H1 (cell line): ENCODE measurements around the gene SV2C. TPM values are rescaled to one million over a fixed set of nuclear protein-coding genes. Genes with fewer than 3 reads are reported as not detected.

Experiments
- CTCF ChIA-PET: fragments of 300-600 bp; sonication (Branson Sonifier 250); formaldehyde crosslinking; loops from one replicate; lab custom pipeline; 2021; ENCODE audit not compliant: partially characterized antibody; lab: Charles Lee
- POLR2A ChIA-PET: fragments of 300-600 bp; sonication (Branson Sonifier 250); formaldehyde crosslinking; loops from one replicate; lab custom pipeline; 2021; ENCODE audit warnings: inconsistent platforms; ENCODE audit not compliant: partially characterized antibody; lab: Charles Lee
- DNase-seq, 2 experiments: peaks; one replicate each; pipeline versions ENCODE4 v3.0.0 to v3.0.0-alpha.2; 2010 to 2022; ENCODE audit warnings: low spot score in 2 of 2, low read depth in 1 of 2, mixed read lengths in 1 of 2
- FAIRE-seq: peaks from 2 replicates; lab custom pipeline; 2011; peaks lifted over from hg19 to GRCh38; lab: Jason Lieb, UNC
- H2AFZ ChIP-seq: 2 replicates; pipeline ENCODE4 v1.8.1; 2012; ENCODE audit warnings: low read length, inconsistent platforms
- H2AK5ac ChIP-seq: 2 replicates; pipeline ENCODE4 v1.6.1; 2013; ENCODE audit warnings: low read depth, low read length
- H2BK120ac ChIP-seq: replicated peaks from 2 replicates; pipeline ENCODE3; 2013; ENCODE audit warnings: low read depth, low read length, inconsistent platforms
- H2BK12ac ChIP-seq: 2 replicates; pipeline ENCODE4 v1.6.1; 2013; ENCODE audit warnings: low read depth, low read length
- H2BK15ac ChIP-seq: 2 replicates; pipeline ENCODE4 v1.6.1; 2013; ENCODE audit warnings: low read length
- H2BK20ac ChIP-seq: 2 replicates; pipeline ENCODE4 v1.6.1; 2013; ENCODE audit warnings: low read length
- H2BK5ac ChIP-seq: 2 replicates; pipeline ENCODE4 v1.6.1; 2013; ENCODE audit warnings: low read depth, low read length
- H3K14ac ChIP-seq: 2 replicates; pipeline ENCODE4 v1.6.1; 2013; ENCODE audit warnings: inconsistent platforms; ENCODE audit not compliant: insufficient read length
- H3K18ac ChIP-seq: 2 replicates; pipeline ENCODE4 v1.6.1; 2013; ENCODE audit warnings: low read length; ENCODE audit errors: extremely low read depth
- H3K23ac ChIP-seq: 2 replicates; pipeline ENCODE4 v1.6.1; 2013; ENCODE audit warnings: inconsistent platforms; ENCODE audit not compliant: insufficient read length
- H3K23me2 ChIP-seq: 2 replicates; pipeline ENCODE4 v1.6.1; 2013; ENCODE audit warnings: low read depth, low read length
- H3K27ac ChIP-seq: 2 replicates; pipeline ENCODE4 v1.6.1; 2011; ENCODE audit warnings: low read depth, low read length, inconsistent platforms
- H3K27me3 ChIP-seq, 4 experiments: replicated peaks in 1 of 4; 1 replicate in 1 of 4; 2 replicates in 3 of 4; pipeline versions ENCODE4 v1.6.1 to v1.8.1; 2011 to 2013; ENCODE audit warnings: low read length in 3 of 4, mild to moderate bottlenecking in 3 of 4, inconsistent platforms in 2 of 4, mixed read lengths in 2 of 4, moderate library complexity in 1 of 4; ENCODE audit not compliant: control insufficient read depth in 3 of 4, insufficient read depth in 3 of 4; ENCODE audit errors: extremely low read depth in 1 of 4
- H3K36me3 ChIP-seq, 4 experiments: 2 replicates each; pipeline versions ENCODE4 v1.6.1 to v1.8.1; 2011 to 2013; ENCODE audit warnings: mild to moderate bottlenecking in 4 of 4, low read length in 3 of 4, moderate library complexity in 2 of 4, control low read depth in 1 of 4, inconsistent platforms in 1 of 4; ENCODE audit not compliant: insufficient read depth in 4 of 4, control insufficient read depth in 2 of 4
- H3K4ac ChIP-seq: replicated peaks from 2 replicates; pipeline ENCODE3; 2013; ENCODE audit warnings: low read length, low read depth, mixed read lengths, inconsistent platforms; ENCODE audit not compliant: insufficient read length
- H3K4me1 ChIP-seq, 4 experiments: replicated peaks in 1 of 4; 1 replicate in 1 of 4; 2 replicates in 3 of 4; pipeline versions ENCODE4 v1.6.1 to v1.8.1; 2011 to 2013; ENCODE audit warnings: low read length in 3 of 4, inconsistent platforms in 2 of 4, mixed read lengths in 1 of 4; ENCODE audit not compliant: insufficient read depth in 4 of 4, control insufficient read depth in 3 of 4
- H3K4me2 ChIP-seq, 2 experiments: 2 replicates each; pipeline versions ENCODE4 v1.6.1 to v1.8.1; 2011 to 2013; ENCODE audit warnings: low read depth in 2 of 2, low read length in 2 of 2, control low read depth in 1 of 2, inconsistent platforms in 1 of 2, mild to moderate bottlenecking in 1 of 2; ENCODE audit not compliant: insufficient read depth in 1 of 2
- H3K4me3 ChIP-seq, 4 experiments: fragments of 200-600, 300-600 bp in 1 of 4; sonication (generic), shearing (Covaris generic), sonication (Bioruptor Twin) in 1 of 4; 2 replicates each; pipeline versions ENCODE4 v1.5.1 to v1.8.1; 2011 to 2016; ENCODE audit warnings: low read length in 4 of 4, low read depth in 3 of 4, control low read depth in 2 of 4, inconsistent platforms in 2 of 4, mild to moderate bottlenecking in 2 of 4, mixed read lengths in 1 of 4, moderate library complexity in 1 of 4; ENCODE audit not compliant: insufficient read depth in 2 of 4; ENCODE audit errors: extremely low read depth in 1 of 4
- H3K56ac ChIP-seq: replicated peaks from 2 replicates; pipeline ENCODE3; 2013; ENCODE audit warnings: low read depth, mild to moderate bottlenecking, mixed read lengths, low read length, inconsistent platforms; ENCODE audit not compliant: insufficient read length
- H3K79me1 ChIP-seq: 2 replicates; pipeline ENCODE4 v1.6.1; 2013; ENCODE audit warnings: low read depth, low read length, control low read depth
- H3K79me2 ChIP-seq, 2 experiments: 2 replicates each; pipeline versions ENCODE4 v1.6.1 to v1.8.1; 2012 to 2013; ENCODE audit warnings: low read length in 2 of 2, mild to moderate bottlenecking in 2 of 2, inconsistent platforms in 1 of 2; ENCODE audit not compliant: insufficient read depth in 2 of 2, control insufficient read depth in 1 of 2
- H3K9ac ChIP-seq, 4 experiments: replicated peaks in 1 of 4; 1 replicate in 1 of 4; 2 replicates in 3 of 4; pipeline versions ENCODE4 v1.6.1 to v1.8.1; 2011 to 2013; ENCODE audit warnings: low read depth in 3 of 4, low read length in 3 of 4, control low read depth in 2 of 4, mild to moderate bottlenecking in 2 of 4, moderate library complexity in 2 of 4, inconsistent platforms in 1 of 4; ENCODE audit errors: extremely low read depth in 1 of 4
- H3K9me3 ChIP-seq, 2 experiments: 2 replicates each; pipeline versions ENCODE4 v1.6.1 to v1.8.1; 2012 to 2013; ENCODE audit warnings: mild to moderate bottlenecking in 2 of 2, moderate library complexity in 2 of 2, control low read depth in 1 of 2, inconsistent platforms in 1 of 2, low read depth in 1 of 2, low read length in 1 of 2, mixed read lengths in 1 of 2; ENCODE audit not compliant: insufficient read depth in 2 of 2
- H4K20me1 ChIP-seq, 2 experiments: replicated peaks in 1 of 2; 2 replicates each; pipeline versions ENCODE3 to v1.8.1; 2011 to 2013; ENCODE audit warnings: inconsistent platforms in 2 of 2, low read length in 2 of 2, mild to moderate bottlenecking in 1 of 2; ENCODE audit not compliant: insufficient read depth in 2 of 2, control insufficient read depth in 1 of 2
- H4K5ac ChIP-seq: 2 replicates; pipeline ENCODE4 v1.6.1; 2013; ENCODE audit warnings: low read length, low read depth, mixed read lengths, inconsistent platforms; ENCODE audit not compliant: insufficient read length
- H4K8ac ChIP-seq: 2 replicates; pipeline ENCODE4 v1.8.0; 2013; ENCODE audit warnings: mild to moderate bottlenecking, moderate library complexity, low read length, inconsistent platforms; ENCODE audit not compliant: insufficient read depth; ENCODE audit errors: extremely low read depth
- H4K91ac ChIP-seq: replicated peaks from 2 replicates; pipeline ENCODE3; 2013; ENCODE audit warnings: low read length, mixed read lengths, inconsistent platforms; ENCODE audit not compliant: insufficient read length
- CBX5 ChIP-seq: fragments of 300-800, 300-1000 bp; sonication (generic); IDR thresholded peaks from 2 replicates; pipeline ENCODE4 v1.7.1; 2016; ENCODE audit warnings: antibody characterized with exemption, low read length, low read depth
- CHD2 ChIP-seq: IDR thresholded peaks from 2 replicates; pipeline ENCODE4 v1.6.1; 2012; ENCODE audit warnings: low read length, improper control_type of control experiment
- E2F6 ChIP-seq: IDR thresholded peaks from 2 replicates; pipeline ENCODE4 v1.6.1; 2012; ENCODE audit warnings: inconsistent platforms
- GABPA ChIP-seq: IDR thresholded peaks from 2 replicates; pipeline ENCODE4 v1.6.1; 2011; ENCODE audit warnings: mild to moderate bottlenecking, low read length, moderate library complexity, borderline replicate concordance; ENCODE audit not compliant: insufficient read depth
- KDM1A ChIP-seq: fragments of 200-600, 300-600 bp; sonication (generic); IDR thresholded peaks from 2 replicates; pipeline ENCODE4 v1.7.1; 2016; ENCODE audit warnings: mild to moderate bottlenecking, low read length, borderline replicate concordance
- NRF1 ChIP-seq: IDR thresholded peaks from 2 replicates; pipeline ENCODE4 v1.6.1; 2011; ENCODE audit warnings: mild to moderate bottlenecking, low read depth, low read length, improper control_type of control experiment
- POU5F1 ChIP-seq: IDR thresholded peaks from 2 replicates; pipeline ENCODE4 v1.6.1; 2011; ENCODE audit warnings: low read depth, mild to moderate bottlenecking, low read length, moderate library complexity
- RFX5 ChIP-seq: IDR thresholded peaks from 2 replicates; pipeline ENCODE4 v1.6.1; 2011; ENCODE audit warnings: low read depth, low read length, improper control_type of control experiment, borderline replicate concordance
- SAP30 ChIP-seq: fragments of 300-600 bp; sonication (generic); IDR thresholded peaks from 2 replicates; pipeline ENCODE4 v1.7.1; 2012; ENCODE audit warnings: low read length, moderate library complexity, mild to moderate bottlenecking, inconsistent platforms; ENCODE audit not compliant: insufficient read depth, insufficient replicate concordance
- SIRT6 ChIP-seq: IDR thresholded peaks from one replicate; pipeline ENCODE4 v1.7.1; 2012; ENCODE audit warnings: low read length, inconsistent platforms
- SP1 ChIP-seq: IDR thresholded peaks from 2 replicates; pipeline ENCODE4 v1.6.1; 2011; ENCODE audit warnings: low read depth, low read length
- SRF ChIP-seq: IDR thresholded peaks from 2 replicates; pipeline ENCODE4 v1.6.1; 2011; ENCODE audit warnings: mild to moderate bottlenecking, low read depth, low read length, moderate library complexity
- WGBS, 2 experiments: shearing (Covaris generic) in 1 of 2; methylation state at CpG; one replicate each; pipeline versions ENCODE4 v1.1.6 to v1.1.7; 2013 to 2015; ENCODE audit warnings: low lambda C conversion rate in 2 of 2, mixed read lengths in 2 of 2, inconsistent platforms in 1 of 2, low coverage in 1 of 2, missing lambda C conversion rate in 1 of 2; ENCODE audit not compliant: insufficient replicate concordance in 2 of 2, insufficient coverage in 1 of 2, insufficient read length in 1 of 2; ENCODE audit errors: extremely low coverage in 1 of 2, missing lambda C conversion rate in 1 of 2; 5-methylcytosine and 5-hydroxymethylcytosine counted together
- polyA plus RNA-seq, 7 experiments: library from polyadenylated mRNA; depleted of rRNA in 3 of 7; stranded (reverse) in 5 of 7; unstranded in 2 of 7; fragments of >200 nt in 5 of 7; fragments of 200-250 nt in 2 of 7; gene quantifications; 1 replicate in 5 of 7; 2 replicates in 1 of 7; 4 replicates in 1 of 7; pipeline versions ENCODE4 v1.2.1 to v1.2.3, GENCODE V29; 2011 to 2013; ENCODE audit warnings: missing spikeins in 2 of 7, mixed read lengths in 2 of 7
- total RNA-seq: library from RNA; stranded (reverse); fragmentation: NEBNext Ultra II Directional; extraction: Animal tissue kit (Norgen Biotek cat#: 25700); gene quantifications from 2 replicates; pipeline ENCODE4 v1.2.1, GENCODE V29; 2021
- TF ChIP-seq, protein P1 (sequence below): IDR thresholded peaks from 2 replicates; pipeline ENCODE4 v1.6.1; 2012; ENCODE audit warnings: low read length, inconsistent platforms

SV2C gene
- total and polyA plus RNA-seq, 2 of the 8 experiments (the other 6 are each of a cell fraction or from before 2014, with no cell fraction given) = 0.08 to 0.24 TPM

DNA sequence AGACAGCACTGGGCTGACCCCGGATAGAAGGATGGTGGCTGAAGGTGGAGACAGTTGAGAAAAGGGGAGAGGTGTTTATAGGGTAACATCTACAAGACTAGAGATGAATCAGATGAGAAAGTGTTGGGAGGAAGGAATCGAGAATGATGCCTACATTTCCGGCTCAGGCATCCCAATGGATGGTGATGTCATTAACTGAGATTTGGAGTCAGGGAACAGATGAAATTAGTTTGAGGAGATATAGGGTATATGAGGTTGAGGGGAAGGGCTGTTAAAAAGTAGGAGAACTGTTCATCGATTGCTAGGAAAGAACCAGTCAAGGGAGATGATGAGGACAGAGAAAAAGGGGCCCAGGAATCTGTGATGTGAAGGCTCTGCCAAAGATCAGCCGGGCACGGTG lies 295.2 kb downstream of the SV2C start:
- H4K91ac ChIP-seq = no peak overlapping the region
- H3K79me2 ChIP-seq = no peaks in the 10 kb centered on the region
- DNase-seq (no peak), FAIRE-seq (no peak)
- no peak overlapping the region for H4K8ac ChIP-seq
- H3K14ac ChIP-seq = no peak overlapping the region
- H2BK5ac ChIP-seq = no peak overlapping the region
- H3K4me1 ChIP-seq = 0 out of 7 replicates have a peak, but pooled peaks cover 0 to 2% (median 0%) of the 10 kb centered on the region in 4 experiments
- ChIA-PET POLR2A (no interaction called here), CTCF (interaction anchor here (1.1 kb wide), 1 partner anchor 11 kb away, joined by 4 read pairs; no protein-coding TSS in a partner anchor)
- H3K27me3 ChIP-seq = no peaks in the 10 kb centered on the region
- no peak overlapping the region for H2BK20ac ChIP-seq
- no peak overlapping the region for H3K4ac ChIP-seq
- no peaks in the 10 kb centered on the region for H3K36me3 ChIP-seq
- H3K23ac ChIP-seq = no peak overlapping the region
- H4K20me1 ChIP-seq = no peaks in the 10 kb centered on the region
- H2BK15ac ChIP-seq = no peak overlapping the region
- H3K27ac ChIP-seq = no peak overlapping the region
- no peaks in the 10 kb centered on the region for H3K79me1 ChIP-seq
- H3K9me3 ChIP-seq = no peaks in the 10 kb centered on the region
- H3K4me3 ChIP-seq = no peak overlapping the region
- H4K5ac ChIP-seq = no peak overlapping the region
- H2AFZ ChIP-seq = no peak overlapping the region
- no peak overlapping the region for H3K9ac ChIP-seq
- H2AK5ac ChIP-seq = no peak overlapping the region
- no peak overlapping the region for H2BK120ac ChIP-seq
- 94 to 100% methylated on average over 1 to 6 of the region's 6 CpGs for WGBS, 2 experiments
- no peak overlapping the region for H2BK12ac ChIP-seq
- H3K56ac ChIP-seq = no peak overlapping the region
- no peaks in the 10 kb centered on the region for H3K23me2 ChIP-seq
- no peak overlapping the region for H3K18ac ChIP-seq
- H3K4me2 ChIP-seq = no peak overlapping the region
- TF ChIP-seq POU5F1 (no peak), GABPA (no peak), KDM1A (no peak), E2F6 (no peak), CBX5 (no peak), NRF1 (no peak), RFX5 (no peak), SIRT6 (no peak), SP1 (no peak), SRF (no peak), CHD2 (no peak), SAP30 (no peak)
- TF ChIP-seq, protein P1, sequence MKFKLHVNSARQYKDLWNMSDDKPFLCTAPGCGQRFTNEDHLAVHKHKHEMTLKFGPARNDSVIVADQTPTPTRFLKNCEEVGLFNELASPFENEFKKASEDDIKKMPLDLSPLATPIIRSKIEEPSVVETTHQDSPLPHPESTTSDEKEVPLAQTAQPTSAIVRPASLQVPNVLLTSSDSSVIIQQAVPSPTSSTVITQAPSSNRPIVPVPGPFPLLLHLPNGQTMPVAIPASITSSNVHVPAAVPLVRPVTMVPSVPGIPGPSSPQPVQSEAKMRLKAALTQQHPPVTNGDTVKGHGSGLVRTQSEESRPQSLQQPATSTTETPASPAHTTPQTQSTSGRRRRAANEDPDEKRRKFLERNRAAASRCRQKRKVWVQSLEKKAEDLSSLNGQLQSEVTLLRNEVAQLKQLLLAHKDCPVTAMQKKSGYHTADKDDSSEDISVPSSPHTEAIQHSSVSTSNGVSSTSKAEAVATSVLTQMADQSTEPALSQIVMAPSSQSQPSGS = no peak
